Neural crest cell (in vitro differentiated cells): ENCODE measurements around the gene RPS18. TPM values are rescaled to one million over a fixed set of nuclear protein-coding genes. Genes with fewer than 3 reads are reported as not detected.
"Not testable (repeated sequence)": the region's sequence is repeated elsewhere in the genome, so short reads cannot be mapped to it uniquely, and the experiment has no call there.

Experiments
- DNase-seq: peaks from one replicate; pipeline ENCODE4 v3.0.0; 2021; ENCODE audit warnings: low read depth, mixed read lengths, low spot score
- H3K27ac Mint-ChIP-seq: one replicate; pipeline ENCODE4 v1.8.0; 2021; ENCODE audit warnings: mild to moderate bottlenecking, mixed read lengths; ENCODE audit not compliant: unreplicated experiment
- H3K27me3 Mint-ChIP-seq: 2 replicates; pipeline ENCODE4 v1.8.0; 2021; ENCODE audit warnings: low read depth, mild to moderate bottlenecking, mixed read lengths
- H3K36me3 Mint-ChIP-seq: 2 replicates; pipeline ENCODE4 v1.8.0; 2021; ENCODE audit warnings: low read depth, mild to moderate bottlenecking, mixed read lengths
- H3K4me1 Mint-ChIP-seq: 2 replicates; pipeline ENCODE4 v1.8.0; 2021; ENCODE audit warnings: mixed read lengths
- H3K4me3 Mint-ChIP-seq: one replicate; pipeline ENCODE4 v1.8.0; 2021; ENCODE audit warnings: mild to moderate bottlenecking, mixed read lengths
- H3K9me3 Mint-ChIP-seq: 2 replicates; pipeline ENCODE4 v1.8.0; 2021; ENCODE audit warnings: mixed read lengths
- CTCF ChIP-seq: fragments of 200-600 bp; sonication (generic); conservative IDR thresholded peaks from 2 replicates; pipeline ENCODE4 v1.5.0; 2021; ENCODE audit warnings: antibody characterized with exemption, mild to moderate bottlenecking
- total RNA-seq: library from RNA; stranded (reverse); gene quantifications from 2 replicates; pipeline ENCODE4 v1.2.1, GENCODE V29; 2021

Gene RPS18
- total RNA-seq, 1 donor from 2014 or later = 2,299 TPM

GRCh38 chr6:33273129-33273923, 1.5 kb downstream of the RPS18 start:
- H3K36me3 Mint-ChIP-seq = peaks cover 20% of the 10 kb centered on the region
- peak overlapping the region; percentile 97 for H3K4me3 Mint-ChIP-seq
- H3K4me1 Mint-ChIP-seq = peaks cover 63% of the 10 kb centered on the region
- TF ChIP-seq CTCF = no peak
- no peak for DNase-seq
- H3K27me3 Mint-ChIP-seq = no peaks in the 10 kb centered on the region
- no peaks in the 10 kb centered on the region for H3K9me3 Mint-ChIP-seq
- peak overlapping the region; percentile 6 for H3K27ac Mint-ChIP-seq

- DNase-seq = no peak
- no peak for TF ChIP-seq CTCF
- Mint-ChIP-seq H3K27me3 (no peaks in the 10 kb centered on the region), H3K27ac (peak overlapping the region; percentile 15), H3K4me3 (peak overlapping the region; percentile 97), H3K9me3 (no peaks in the 10 kb centered on the region), H3K4me1 (peaks cover 63% of the 10 kb centered on the region), H3K36me3 (peaks cover 20% of the 10 kb centered on the region)
These were observed 2.3 kb downstream of the RPS18 start for GRCh38 chr6:33273924-33274902.

- DNase-seq, H3K27me3 Mint-ChIP-seq, H3K9me3 Mint-ChIP-seq, H3K27ac Mint-ChIP-seq: not testable (repeated sequence)
- peaks cover 20% of the 10 kb centered on the region for H3K36me3 Mint-ChIP-seq
- H3K4me3 Mint-ChIP-seq = peak overlapping the region; percentile 97
- H3K4me1 Mint-ChIP-seq = peaks cover 55% of the 10 kb centered on the region
These were observed 4.1 kb downstream of the RPS18 start for GRCh38 chr6:33275795-33276580.

- Mint-ChIP-seq H3K27ac (peak overlapping the region; percentile 82), H3K9me3 (no peaks in the 10 kb centered on the region), H3K4me1 (peaks cover 54% of the 10 kb centered on the region), H3K4me3 (peak overlapping the region; percentile 97), H3K27me3 (no peaks in the 10 kb centered on the region), H3K36me3 (peaks cover 20% of the 10 kb centered on the region)
- no peak for DNase-seq
- no peak for TF ChIP-seq CTCF
These were observed 4.6 kb downstream of the RPS18 start for GRCh38 chr6:33276581-33276863.

- peak; percentile 65 for DNase-seq
- peaks cover 15% of the 10 kb centered on the region for H3K36me3 Mint-ChIP-seq
- H3K27ac Mint-ChIP-seq = peak within 1 kb of the TSS; percentile 82
- H3K4me1 Mint-ChIP-seq = peaks cover 50% of the 10 kb centered on the region
- no peaks in the 10 kb centered on the region for H3K9me3 Mint-ChIP-seq
- no peaks in the 10 kb centered on the region for H3K27me3 Mint-ChIP-seq
- TF ChIP-seq CTCF = peak; percentile 70
- peak within 1 kb of the TSS; percentile 97 for H3K4me3 Mint-ChIP-seq
These were observed 5.2 kb downstream of the RPS18 start, which contains the start of gene B3GALT4 for GRCh38 chr6:33276864-33277662. B3GALT4 (plus strand) TSS chr6:33277123; CDS start chr6:33277420, 297 bp downstream.
